SIG-M5 (cell line): ENCODE measurements around the gene DHRSX.
"Not testable (repeated sequence)": the region's sequence is repeated elsewhere in the genome, so short reads cannot be mapped to it uniquely, and the experiment has no call there.

Source experiments
- DNase-seq: peaks from one replicate; lab custom pipeline; 2025; lab: John Stamatoyannopoulos, UW

Gene DHRSX

DNA sequence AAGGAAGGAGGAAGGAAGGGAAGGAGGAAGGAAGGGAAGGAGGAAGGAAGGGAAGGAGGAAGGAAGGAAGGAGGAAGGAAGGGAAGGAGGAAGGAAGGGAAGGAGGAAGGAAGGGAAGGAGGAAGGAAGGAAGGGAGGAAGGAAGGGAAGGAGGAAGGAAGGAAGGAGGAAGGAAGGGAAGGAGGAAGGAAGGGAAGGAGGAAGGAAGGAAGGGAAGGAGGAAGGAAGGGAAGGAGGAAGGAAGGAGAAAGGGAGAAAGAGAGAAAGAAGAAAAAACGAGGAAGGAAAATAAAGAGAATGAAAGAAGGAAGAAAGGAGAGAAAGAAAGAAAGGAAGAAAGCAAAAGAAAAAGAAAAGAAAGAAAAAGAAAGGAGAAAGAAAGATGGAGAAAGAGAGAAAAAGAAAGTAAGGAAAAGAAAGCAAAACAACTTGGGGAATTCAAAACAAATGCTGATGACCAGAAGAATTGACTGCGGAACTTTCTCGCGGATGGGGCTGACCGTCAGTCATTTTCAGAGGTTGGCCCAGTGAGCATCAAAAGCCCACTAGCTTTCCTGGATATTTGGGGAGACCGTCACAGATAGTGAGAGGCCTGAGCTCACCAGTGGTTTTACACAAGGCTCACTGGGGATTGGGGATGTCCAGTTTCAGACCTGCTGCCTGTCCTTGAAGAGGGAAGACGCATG lies 286.5 kb downstream of the DHRSX start:
- DNase-seq: not testable (repeated sequence)

DNA sequence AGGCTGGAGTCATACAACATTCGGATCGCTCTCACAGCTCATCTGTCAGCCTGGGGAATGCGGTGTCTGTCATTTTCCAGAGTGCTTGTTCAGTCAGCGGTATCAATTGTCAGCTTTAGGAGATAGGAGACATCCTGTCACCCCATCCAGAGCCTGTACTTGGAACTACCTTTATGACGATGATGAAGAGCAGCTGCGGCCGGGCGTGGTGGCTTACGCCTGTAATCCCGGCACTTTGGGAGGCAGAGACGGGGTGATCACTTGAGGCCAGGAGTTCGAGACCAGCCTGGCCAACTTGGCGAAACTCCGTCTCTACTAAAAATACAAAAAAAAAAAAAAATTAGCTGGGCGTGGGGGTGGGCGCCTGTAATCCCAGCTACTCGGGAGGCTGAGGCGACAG lies 289.1 kb downstream of the DHRSX start:
- DNase-seq: not testable (repeated sequence)

- no peak for DNase-seq
Measured at GRCh38 chrX:2193273-2193592, 307.5 kb downstream of the DHRSX start.

DNA sequence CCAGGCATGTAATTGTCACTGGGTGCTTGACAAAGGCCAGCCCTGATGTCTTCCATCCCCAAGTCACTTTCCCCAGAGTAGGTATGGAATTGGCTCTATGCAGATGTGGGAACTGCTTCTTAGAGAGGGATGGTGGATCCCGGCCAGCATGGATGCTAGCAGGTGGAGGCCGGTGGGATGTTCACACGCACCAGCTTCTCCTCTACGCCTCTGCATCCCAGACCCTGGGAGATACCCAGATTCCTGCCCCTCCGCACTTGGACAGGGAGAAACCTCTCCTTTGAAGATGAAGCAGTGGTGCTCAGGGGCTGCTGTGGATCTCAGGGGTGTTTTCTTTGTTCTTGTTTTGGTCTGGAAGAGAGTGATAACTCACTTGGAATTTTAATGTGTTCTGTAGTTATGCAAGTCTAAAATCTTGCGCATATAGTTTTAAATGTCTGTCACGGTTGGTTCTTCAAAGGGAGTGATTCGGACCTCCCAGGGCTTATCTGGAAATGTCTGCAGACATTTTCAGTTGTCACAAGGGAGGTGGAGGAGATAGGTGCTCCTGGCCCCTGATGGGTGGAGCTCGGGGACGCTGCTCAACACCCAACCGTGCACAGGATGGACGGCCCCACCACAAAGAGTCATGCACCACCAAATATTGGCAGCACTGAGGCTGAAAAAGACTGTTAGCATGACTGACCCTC lies 308.0 kb downstream of the DHRSX start:
- DNase-seq: no peak

DNA sequence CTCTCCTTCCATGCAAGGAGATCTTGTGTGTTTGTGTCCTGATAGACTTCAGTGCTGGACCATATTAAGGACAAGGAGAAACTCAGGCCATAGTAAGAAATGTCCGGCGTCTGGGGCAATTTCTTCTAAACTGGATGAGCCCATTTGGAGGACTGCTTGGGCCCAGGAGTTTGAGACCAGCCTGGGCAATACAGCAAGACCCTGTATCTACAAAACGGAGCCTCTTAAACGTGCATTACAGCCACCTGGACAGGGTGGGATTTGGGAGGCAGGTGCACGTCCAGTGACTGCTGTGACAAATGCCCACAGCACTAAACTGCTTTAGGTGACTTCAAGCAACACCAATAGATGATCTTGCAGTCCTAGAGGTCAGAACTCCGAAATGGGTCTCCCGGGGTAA lies 311.9 kb downstream of the DHRSX start:
- no peak for DNase-seq

- no peak for DNase-seq
Measured at GRCh38 chrX:2188330-2188792, 312.4 kb downstream of the DHRSX start.

DNA sequence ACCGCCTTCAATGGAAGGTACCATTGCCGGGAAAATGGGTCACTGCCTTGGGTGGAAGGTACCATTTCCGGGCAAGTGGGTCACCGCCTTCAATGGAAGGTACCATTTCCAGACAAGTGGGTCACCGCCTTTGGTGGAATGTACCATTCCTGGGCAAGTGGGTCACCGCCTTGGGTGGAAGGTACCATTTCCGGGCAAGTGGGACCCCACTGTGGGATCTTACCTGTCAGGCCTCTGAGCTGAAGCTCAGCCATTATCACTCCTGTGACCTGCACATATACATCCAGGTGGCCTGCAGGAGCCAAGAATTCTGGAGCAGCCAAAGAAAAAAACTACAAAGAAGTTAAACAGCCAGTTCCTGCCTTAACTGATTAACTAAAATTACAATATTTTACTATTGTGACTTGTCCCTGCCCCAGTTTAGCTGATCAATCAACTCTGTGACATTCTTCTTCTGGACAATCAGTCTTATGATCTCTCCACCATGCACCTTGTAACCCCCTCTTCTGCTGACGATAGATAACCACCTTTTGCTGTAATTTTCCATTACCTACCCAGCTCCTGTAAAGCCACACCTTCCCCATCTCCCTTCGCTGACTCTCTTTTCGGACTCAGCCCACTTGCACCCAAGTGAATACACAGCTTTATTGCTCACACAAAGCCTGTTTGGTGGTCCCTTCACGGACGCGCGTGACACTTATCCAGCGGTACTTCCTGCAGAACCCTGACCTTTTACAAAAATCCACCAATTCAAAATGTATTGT lies 313.2 kb downstream of the DHRSX start:
- no peak for DNase-seq

- DNase-seq: no peak
Measured at GRCh38 chrX:2185341-2186082, 315.3 kb downstream of the DHRSX start.

- DNase-seq: no peak
Measured at GRCh38 chrX:2184089-2184488, 316.7 kb downstream of the DHRSX start.

- no peak for DNase-seq
Measured at GRCh38 chrX:2183193-2183725, 317.5 kb downstream of the DHRSX start.

DNA sequence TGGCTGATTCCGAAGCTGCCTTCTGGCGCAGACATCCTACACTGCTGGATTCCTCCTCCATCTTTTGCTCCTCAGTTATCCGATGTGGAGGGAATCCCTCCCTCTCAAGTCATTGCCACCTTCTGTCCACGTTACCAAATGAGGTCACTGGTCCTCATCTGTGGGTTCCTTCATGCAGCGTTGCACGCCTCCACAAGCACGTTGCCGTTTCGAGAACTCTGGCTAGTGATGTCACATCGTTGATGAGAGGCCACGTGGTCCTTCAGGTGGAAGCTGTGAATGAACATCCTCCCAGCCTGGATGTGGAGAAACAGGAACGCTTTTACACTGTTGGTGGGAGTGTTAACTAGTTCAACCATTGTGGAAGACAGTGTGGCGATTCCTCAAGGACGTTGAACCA lies 323.2 kb downstream of the DHRSX start:
- DNase-seq: no peak

GRCh38 chrX:2176733-2177132 lies 324.0 kb downstream of the DHRSX start:
- DNase-seq: no peak

DNA sequence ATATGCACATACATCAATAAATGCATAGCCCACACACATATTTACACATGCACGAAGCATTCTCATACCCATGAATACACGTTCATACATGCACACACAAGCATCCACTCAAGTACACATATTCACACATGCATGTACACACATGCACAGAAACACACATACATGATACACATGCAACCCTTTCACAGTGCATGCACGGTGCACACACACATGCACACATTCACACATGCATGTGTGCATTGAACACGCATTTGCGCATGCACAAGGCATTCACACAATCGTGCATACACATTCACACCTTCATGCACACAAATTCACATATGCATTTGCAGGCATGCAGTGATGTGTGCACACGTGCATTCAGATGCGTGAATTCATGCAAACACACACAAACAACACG lies 324.5 kb downstream of the DHRSX start:
- DNase-seq: no peak

- no peak for DNase-seq
Measured at GRCh38 chrX:2172359-2172758, 328.4 kb downstream of the DHRSX start.
